ENCODE results near the gene ATL3. TPM values are rescaled to one million over a fixed set of nuclear protein-coding genes. Genes with fewer than 3 reads are reported as not detected.
A peak's percentile ranks its signal among the peaks of the same experiment; 100 is the strongest.

The ATL3 gene
- total RNA-seq, 1 experiment from 2014 or later: 32.3 TPM

DNA sequence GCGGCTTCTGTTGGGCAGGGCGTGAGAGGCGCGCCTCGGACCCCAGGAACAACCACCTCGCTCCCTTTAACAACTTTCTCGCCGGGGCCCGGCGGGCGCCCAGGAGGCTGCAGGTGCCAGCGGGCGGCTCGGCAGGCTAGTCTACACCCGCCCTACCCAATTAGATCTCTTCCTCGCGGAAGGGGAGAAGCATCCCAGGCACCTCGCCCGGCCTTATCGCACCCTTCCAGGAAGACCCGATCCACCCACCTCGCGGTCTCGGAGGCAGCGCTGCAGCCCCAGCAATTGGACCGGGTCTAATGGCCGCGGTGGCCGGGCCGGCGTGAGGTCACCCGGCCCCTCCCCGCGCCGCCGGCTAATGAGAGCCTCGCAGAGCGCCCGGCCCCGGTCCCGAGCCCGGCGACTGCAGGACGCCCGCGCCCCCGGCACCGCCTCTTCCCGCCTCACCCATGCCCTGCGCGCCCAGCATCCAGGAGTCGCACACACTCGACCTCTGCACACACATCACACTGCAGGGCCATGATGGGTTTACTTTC is 57.0 kb downstream of the ATL3 start, which contains the start of gene PLAAT3:
TSS of gene PLAAT3 (minus strand) at position 298 of the 536 bp plus-strand sequence. CDS start 419 bp downstream, outside the sequence.
- POLR2A ChIA-PET: no interaction called here
- peak within 1 kb of the TSS; percentile 41; the same call in 1 of the 2 replicates for H3K27ac ChIP-seq (ENCODE audit: low read depth, low read length)
- H2AFZ ChIP-seq (ENCODE audit: low read depth, low read length, poor library complexity, severe bottlenecking): peak within 1 kb of the TSS; percentile 56
- H3K4me1 ChIP-seq (ENCODE audit: control insufficient read depth in 1 of 2, insufficient read depth in 2 of 2, low read length in 2 of 2): peaks cover 13% of the 10 kb centered on the region in 2 experiments; a peak in 3 of 4 replicates
- H3K4me2 ChIP-seq (ENCODE audit: low read length): peak within 1 kb of the TSS; percentile 95
- CTCF ChIA-PET: interaction anchor here (1.4 kb wide), 1 partner anchor 8 kb away, joined by 3 read pairs; no protein-coding TSS in a partner anchor
- H4K20me1 ChIP-seq (ENCODE audit: insufficient read depth): no peaks in the 10 kb centered on the region
- H3K9me2 ChIP-seq (ENCODE audit: insufficient read depth): no peaks in the 10 kb centered on the region
- H3K4me3 ChIP-seq (replicated peaks in 1 of 2; ENCODE audit: low read depth in 1 of 2, low read length in 2 of 2): peak within 1 kb of the TSS; percentile 62 to 67
- no peaks in the 10 kb centered on the region for H3K79me2 ChIP-seq (ENCODE audit: insufficient read depth, low read length)
- peak within 1 kb of the TSS; percentile 46 for H3K9ac ChIP-seq (ENCODE audit: low read length)
- no peaks in the 10 kb centered on the region for H3K27me3 ChIP-seq (ENCODE audit: insufficient read depth, low read length)
- intact Hi-C loops (cut with micrococcal nuclease): no loop called here
- ATAC-seq (peak; percentile 90), DNase-seq (ENCODE audit: low read depth, low spot score) (peak; percentile 36)
- BruUV-seq (replicated peaks): TSS peak; percentile 54
- RAD21 ChIA-PET (ENCODE audit: low non-redundant PET in 1 of 2, low total read pairs in 2 of 2, uncharacterized antibody in 2 of 2, unreplicated experiment in 2 of 2): no interaction called here
- H3K36me3 ChIP-seq (ENCODE audit: control insufficient read depth in 1 of 2, insufficient read depth in 2 of 2, low read length in 2 of 2): no peaks in the 10 kb centered on the region
- H3K9me3 ChIP-seq (ENCODE audit: control insufficient read depth in 1 of 2, insufficient read depth in 1 of 2, low read depth in 1 of 2, low read length in 2 of 2): no peaks in the 10 kb centered on the region
- peak; percentile 70 for TF ChIP-seq POLR2AphosphoS5 (IDR thresholded peaks at IDR 0.05; ENCODE audit: low read depth, low read length)
- no peak for TF ChIP-seq SRF (IDR thresholded peaks at IDR 0.05; ENCODE audit: low read depth)
- no peak for TF ChIP-seq POLR2A (IDR thresholded peaks at IDR 0.05; ENCODE audit: borderline replicate concordance, extremely low read depth, insufficient read depth, insufficient read length)
- no peak for TF ChIP-seq ELF1 (IDR thresholded peaks at IDR 0.05; ENCODE audit: borderline replicate concordance, low read depth)
- TF ChIP-seq CBX3 (IDR thresholded peaks at IDR 0.05; ENCODE audit: low read depth): no peak
- no peak for TF ChIP-seq ZFX (IDR thresholded peaks at IDR 0.05)
- peak; percentile 68 for TF ChIP-seq MAX (IDR thresholded peaks at IDR 0.05)
- no peak for TF ChIP-seq EZH2 (IDR thresholded peaks at IDR 0.05)
- no peak for TF ChIP-seq FOSL1 (IDR thresholded peaks at IDR 0.05; ENCODE audit: low read depth)
- 0 out of 2 replicates have a peak, but pooled peaks have one; percentile 23 for TF ChIP-seq SIN3A (IDR thresholded peaks at IDR 0.05; ENCODE audit: low read depth)
- TF ChIP-seq CEBPB (IDR thresholded peaks at IDR 0.05; ENCODE audit: low read depth): no peak
- TF ChIP-seq YY1 (IDR thresholded peaks at IDR 0.05; ENCODE audit: extremely low read depth, insufficient replicate concordance, low read depth, low read length): peak; percentile 56
